SK-N-SH (cell line): ENCODE data around the gene PRLR. TPM values are rescaled to one million over a fixed set of nuclear protein-coding genes. Genes with fewer than 3 reads are reported as not detected.

Source experiments
- CTCF ChIA-PET: fragments of 300-600, 350-600 bp; formaldehyde crosslinking; extraction: SDS; loops from one replicate; lab custom pipeline; 2021; lab: Yijun Ruan, JAX
- POLR2A ChIA-PET: fragments of 350-600 bp; sonication (Branson Sonifier 250); formaldehyde crosslinking; extraction: SDS; loops from one replicate; lab custom pipeline; 2020; ENCODE audit warnings: antibody characterized with exemption, inconsistent platforms; lab: Yijun Ruan, JAX
- DNase-seq: peaks from one replicate; pipeline ENCODE4 v3.0.0; 2012
- H2AFZ ChIP-seq: fragments of 200-600 bp; sonication (generic); 2 replicates; pipeline ENCODE4 v1.8.1; 2016; ENCODE audit warnings: antibody characterized with exemption, mild to moderate bottlenecking, low read depth
- H3F3A ChIP-seq: fragments of 200-600 bp; sonication (generic); replicated peaks from 2 replicates; pipeline ENCODE3; 2016; ENCODE audit warnings: antibody characterized with exemption, mild to moderate bottlenecking; ENCODE audit not compliant: insufficient read depth
- H3K27ac ChIP-seq, 2 experiments: fragments of 200-500 bp in 1 of 2; fragments of 200-600 bp in 1 of 2; sonication (Bioruptor generic) in 1 of 2; sonication (generic), shearing (Covaris generic) in 1 of 2; 2 replicates each; pipeline versions ENCODE4 v1.5.1 to v1.6.1; 2014 to 2016; ENCODE audit warnings: low read depth in 2 of 2, inconsistent platforms in 1 of 2, low read length in 1 of 2, mild to moderate bottlenecking in 1 of 2, mixed read lengths in 1 of 2
- H3K27me3 ChIP-seq: fragments of 200-600 bp; sonication (generic), shearing (Covaris generic); 2 replicates; pipeline ENCODE4 v1.6.1; 2016; ENCODE audit warnings: mixed run types; ENCODE audit not compliant: insufficient read depth
- H3K36me3 ChIP-seq, 2 experiments: fragments of 200-500 bp in 1 of 2; fragments of 200-600 bp in 1 of 2; sonication (Bioruptor generic) in 1 of 2; sonication (generic) in 1 of 2; replicated peaks in 1 of 2; 2 replicates each; pipeline versions ENCODE3 to v1.5.1; 2014 to 2016; ENCODE audit warnings: low read length in 1 of 2, mild to moderate bottlenecking in 1 of 2; ENCODE audit not compliant: insufficient read depth in 2 of 2, control insufficient read depth in 1 of 2
- H3K4me1 ChIP-seq, 2 experiments: fragments of 200-500 bp in 1 of 2; fragments of 200-600 bp in 1 of 2; sonication (Bioruptor generic) in 1 of 2; sonication (generic), shearing (Covaris generic) in 1 of 2; 2 replicates each; pipeline versions ENCODE4 v1.5.1 to v1.6.1; 2014 to 2016; ENCODE audit warnings: low read depth in 1 of 2, low read length in 1 of 2, mixed run types in 1 of 2; ENCODE audit not compliant: insufficient read depth in 2 of 2, control insufficient read depth in 1 of 2
- H3K4me2 ChIP-seq: fragments of 200-600 bp; sonication (generic), shearing (Covaris generic); 2 replicates; pipeline ENCODE4 v1.6.1; 2017; ENCODE audit warnings: mixed run types
- H3K4me3 ChIP-seq, 2 experiments: fragments of 200-500 bp in 1 of 2; fragments of 200-600 bp in 1 of 2; sonication (Bioruptor generic) in 1 of 2; sonication (generic), shearing (Covaris generic) in 1 of 2; 2 replicates each; pipeline versions ENCODE4 v1.5.1 to v1.8.1; 2014 to 2016; ENCODE audit warnings: low read depth in 2 of 2, inconsistent platforms in 1 of 2, low read length in 1 of 2, mild to moderate bottlenecking in 1 of 2, mixed read lengths in 1 of 2, moderate library complexity in 1 of 2
- H3K79me2 ChIP-seq: fragments of 200-600 bp; sonication (generic); 2 replicates; pipeline ENCODE4 v1.8.1; 2017; ENCODE audit warnings: mild to moderate bottlenecking; ENCODE audit not compliant: insufficient read depth
- H3K9ac ChIP-seq: fragments of 200-600 bp; sonication (generic); 2 replicates; pipeline ENCODE4 v1.6.1; 2017; ENCODE audit warnings: mixed run types
- H3K9me2 ChIP-seq: fragments of 200-600 bp; sonication (generic); 2 replicates; pipeline ENCODE4 v1.6.1; 2017; ENCODE audit warnings: mixed run types
- H3K9me3 ChIP-seq: fragments of 200-600 bp; sonication (generic); 2 replicates; pipeline ENCODE4 v1.6.1; 2017; ENCODE audit warnings: mixed run types, mild to moderate bottlenecking, moderate library complexity
- H4K20me1 ChIP-seq: fragments of 200-600 bp; sonication (generic); 2 replicates; pipeline ENCODE4 v1.6.1; 2017; ENCODE audit warnings: mild to moderate bottlenecking, mixed run types; ENCODE audit not compliant: insufficient read depth
- ELF1 ChIP-seq: IDR thresholded peaks from 2 replicates; pipeline ENCODE4 v1.4.0; 2012
- EP300 ChIP-seq, 2 experiments: IDR thresholded peaks; 2 replicates each; pipeline versions ENCODE4 v1.4.0 to v1.6.1; 2012; ENCODE audit warnings: borderline replicate concordance in 1 of 2, low read depth in 1 of 2, low read length in 1 of 2
- FOSL2 ChIP-seq: IDR thresholded peaks from 2 replicates; pipeline ENCODE4 v1.4.0; 2012; ENCODE audit warnings: low read depth, mild to moderate bottlenecking, moderate library complexity, borderline replicate concordance
- FOXJ3 ChIP-seq: sonication (generic); formaldehyde crosslinking; IDR thresholded peaks from 2 replicates; pipeline ENCODE4 v1.5.1; 2020; ENCODE audit warnings: mild to moderate bottlenecking, missing genetic modification reagents
- FOXM1 ChIP-seq: IDR thresholded peaks from 2 replicates; pipeline ENCODE4 v1.4.0; 2012; ENCODE audit warnings: low read depth, mild to moderate bottlenecking
- GABPA ChIP-seq: IDR thresholded peaks from 2 replicates; pipeline ENCODE4 v1.4.0; 2012; ENCODE audit warnings: low read depth, mild to moderate bottlenecking
- JUND ChIP-seq: IDR thresholded peaks from 2 replicates; pipeline ENCODE4 v1.4.0; 2012
- MAX ChIP-seq: IDR thresholded peaks from 2 replicates; pipeline ENCODE4 v1.4.0; 2012; ENCODE audit warnings: low read depth
- MXI1 ChIP-seq: IDR thresholded peaks from 2 replicates; pipeline ENCODE4 v1.6.1; 2012; ENCODE audit warnings: mild to moderate bottlenecking, low read depth, low read length, improper control_type of control experiment
- NFIC ChIP-seq: IDR thresholded peaks from 2 replicates; pipeline ENCODE4 v1.4.0; 2012; ENCODE audit warnings: borderline replicate concordance
- RCOR1 ChIP-seq: fragments of 150-350 bp; IDR thresholded peaks from 2 replicates; pipeline ENCODE4 v1.6.1; 2017; ENCODE audit warnings: antibody characterized with exemption, low read length
- SIN3A ChIP-seq: IDR thresholded peaks from 2 replicates; pipeline ENCODE4 v1.6.1; 2012; ENCODE audit warnings: low read depth, mild to moderate bottlenecking, low read length, moderate library complexity, borderline replicate concordance
- WGBS: methylation state at CpG from one replicate; pipeline ENCODE4 v1.1.6; 2017; ENCODE audit warnings: low lambda C conversion rate; 5-methylcytosine and 5-hydroxymethylcytosine counted together
- polyA plus RNA-seq, 3 experiments: library from polyadenylated mRNA; depleted of rRNA; stranded (reverse); fragments of >200 nt; gene quantifications; 2 replicates each; pipeline ENCODE4 v1.2.3, GENCODE V29; 2012
- TF ChIP-seq, protein P1 (sequence below): IDR thresholded peaks from 2 replicates; pipeline ENCODE4 v1.4.0; 2012; ENCODE audit warnings: low read depth, borderline replicate concordance
- TF ChIP-seq, protein P2 (sequence below): IDR thresholded peaks from 2 replicates; pipeline ENCODE4 v1.6.1; 2012; ENCODE audit warnings: mild to moderate bottlenecking, low read depth, low read length, moderate library complexity

The PRLR gene
- polyA plus RNA-seq, 1 of the 3 experiments (the other 2 are of a cell fraction), result 0.13 TPM

- WGBS, result 19% methylated on average over 3 of the region's 3 CpGs
- H3K27ac ChIP-seq, result no peak overlapping the region
- no peak for DNase-seq
- no peaks in the 10 kb centered on the region for H3K9me3 ChIP-seq
- H3F3A ChIP-seq, result no peaks in the 10 kb centered on the region
- no peak overlapping the region for H3K9ac ChIP-seq
- no peaks in the 10 kb centered on the region for H3K36me3 ChIP-seq
- H3K79me2 ChIP-seq, result no peaks in the 10 kb centered on the region
- ChIA-PET POLR2A (no interaction called here), CTCF (interaction anchor here (1.2 kb wide), 1 partner anchor 16 kb away, joined by 3 read pairs; no protein-coding TSS in a partner anchor)
- no peaks in the 10 kb centered on the region for H3K4me1 ChIP-seq
- no peaks in the 10 kb centered on the region for H3K9me2 ChIP-seq
- no peak overlapping the region for H2AFZ ChIP-seq
- peaks cover 8% of the 10 kb centered on the region; the same call in 1 of the 2 replicates for H3K27me3 ChIP-seq
- H3K4me2 ChIP-seq, result no peak overlapping the region
- H4K20me1 ChIP-seq, result no peaks in the 10 kb centered on the region
- TF ChIP-seq GABPA, result no peak
- TF ChIP-seq, protein P1, sequence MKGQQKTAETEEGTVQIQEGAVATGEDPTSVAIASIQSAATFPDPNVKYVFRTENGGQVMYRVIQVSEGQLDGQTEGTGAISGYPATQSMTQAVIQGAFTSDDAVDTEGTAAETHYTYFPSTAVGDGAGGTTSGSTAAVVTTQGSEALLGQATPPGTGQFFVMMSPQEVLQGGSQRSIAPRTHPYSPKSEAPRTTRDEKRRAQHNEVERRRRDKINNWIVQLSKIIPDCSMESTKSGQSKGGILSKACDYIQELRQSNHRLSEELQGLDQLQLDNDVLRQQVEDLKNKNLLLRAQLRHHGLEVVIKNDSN, result no peak
- TF ChIP-seq, protein P2, sequence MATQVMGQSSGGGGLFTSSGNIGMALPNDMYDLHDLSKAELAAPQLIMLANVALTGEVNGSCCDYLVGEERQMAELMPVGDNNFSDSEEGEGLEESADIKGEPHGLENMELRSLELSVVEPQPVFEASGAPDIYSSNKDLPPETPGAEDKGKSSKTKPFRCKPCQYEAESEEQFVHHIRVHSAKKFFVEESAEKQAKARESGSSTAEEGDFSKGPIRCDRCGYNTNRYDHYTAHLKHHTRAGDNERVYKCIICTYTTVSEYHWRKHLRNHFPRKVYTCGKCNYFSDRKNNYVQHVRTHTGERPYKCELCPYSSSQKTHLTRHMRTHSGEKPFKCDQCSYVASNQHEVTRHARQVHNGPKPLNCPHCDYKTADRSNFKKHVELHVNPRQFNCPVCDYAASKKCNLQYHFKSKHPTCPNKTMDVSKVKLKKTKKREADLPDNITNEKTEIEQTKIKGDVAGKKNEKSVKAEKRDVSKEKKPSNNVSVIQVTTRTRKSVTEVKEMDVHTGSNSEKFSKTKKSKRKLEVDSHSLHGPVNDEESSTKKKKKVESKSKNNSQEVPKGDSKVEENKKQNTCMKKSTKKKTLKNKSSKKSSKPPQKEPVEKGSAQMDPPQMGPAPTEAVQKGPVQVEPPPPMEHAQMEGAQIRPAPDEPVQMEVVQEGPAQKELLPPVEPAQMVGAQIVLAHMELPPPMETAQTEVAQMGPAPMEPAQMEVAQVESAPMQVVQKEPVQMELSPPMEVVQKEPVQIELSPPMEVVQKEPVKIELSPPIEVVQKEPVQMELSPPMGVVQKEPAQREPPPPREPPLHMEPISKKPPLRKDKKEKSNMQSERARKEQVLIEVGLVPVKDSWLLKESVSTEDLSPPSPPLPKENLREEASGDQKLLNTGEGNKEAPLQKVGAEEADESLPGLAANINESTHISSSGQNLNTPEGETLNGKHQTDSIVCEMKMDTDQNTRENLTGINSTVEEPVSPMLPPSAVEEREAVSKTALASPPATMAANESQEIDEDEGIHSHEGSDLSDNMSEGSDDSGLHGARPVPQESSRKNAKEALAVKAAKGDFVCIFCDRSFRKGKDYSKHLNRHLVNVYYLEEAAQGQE, result no peak
- TF ChIP-seq MXI1, result no peak
- no peak for TF ChIP-seq FOXJ3 (CRISPR knock-in tag)
- TF ChIP-seq SIN3A, result no peak
- no peak for TF ChIP-seq JUND
- TF ChIP-seq MAX, result no peak
- no peak for TF ChIP-seq FOXM1
- TF ChIP-seq NFIC, result no peak
- TF ChIP-seq RCOR1, result no peak
- TF ChIP-seq ELF1, result no peak
- no peak for TF ChIP-seq EP300 (IDR thresholded peaks at IDR 0.05; ENCODE audit: borderline replicate concordance in 1 of 2, low read depth in 1 of 2, low read length in 1 of 2)
- TF ChIP-seq FOSL2, result no peak
- H3K4me3 ChIP-seq, result no peak overlapping the region
Observed at GRCh38 chr5:35146406-35146805, 83.9 kb downstream of the PRLR start.
